Panc1 (cell line): Measurements from ENCODE around the gene CCDC107.

Experiments used
- POLR2AphosphoS5 ChIP-seq: IDR thresholded peaks from 2 replicates; pipeline ENCODE4 v1.6.1; 2012; ENCODE audit warnings: mild to moderate bottlenecking, low read depth, low read length, moderate library complexity
- TF ChIP-seq, protein P1 (sequence below): fragments of 450-650 bp; IDR thresholded peaks from 2 replicates; pipeline ENCODE4 v1.5.1; 2017; ENCODE audit warnings: mild to moderate bottlenecking

DNA sequence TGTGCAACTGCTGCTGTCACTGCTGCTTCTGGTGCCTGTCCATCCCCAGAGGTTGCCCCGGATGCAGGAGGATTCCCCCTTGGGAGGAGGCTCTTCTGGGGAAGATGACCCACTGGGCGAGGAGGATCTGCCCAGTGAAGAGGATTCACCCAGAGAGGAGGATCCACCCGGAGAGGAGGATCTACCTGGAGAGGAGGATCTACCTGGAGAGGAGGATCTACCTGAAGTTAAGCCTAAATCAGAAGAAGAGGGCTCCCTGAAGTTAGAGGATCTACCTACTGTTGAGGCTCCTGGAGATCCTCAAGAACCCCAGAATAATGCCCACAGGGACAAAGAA is 15.9 kb downstream of the CCDC107 start:
- TF ChIP-seq, protein P1, sequence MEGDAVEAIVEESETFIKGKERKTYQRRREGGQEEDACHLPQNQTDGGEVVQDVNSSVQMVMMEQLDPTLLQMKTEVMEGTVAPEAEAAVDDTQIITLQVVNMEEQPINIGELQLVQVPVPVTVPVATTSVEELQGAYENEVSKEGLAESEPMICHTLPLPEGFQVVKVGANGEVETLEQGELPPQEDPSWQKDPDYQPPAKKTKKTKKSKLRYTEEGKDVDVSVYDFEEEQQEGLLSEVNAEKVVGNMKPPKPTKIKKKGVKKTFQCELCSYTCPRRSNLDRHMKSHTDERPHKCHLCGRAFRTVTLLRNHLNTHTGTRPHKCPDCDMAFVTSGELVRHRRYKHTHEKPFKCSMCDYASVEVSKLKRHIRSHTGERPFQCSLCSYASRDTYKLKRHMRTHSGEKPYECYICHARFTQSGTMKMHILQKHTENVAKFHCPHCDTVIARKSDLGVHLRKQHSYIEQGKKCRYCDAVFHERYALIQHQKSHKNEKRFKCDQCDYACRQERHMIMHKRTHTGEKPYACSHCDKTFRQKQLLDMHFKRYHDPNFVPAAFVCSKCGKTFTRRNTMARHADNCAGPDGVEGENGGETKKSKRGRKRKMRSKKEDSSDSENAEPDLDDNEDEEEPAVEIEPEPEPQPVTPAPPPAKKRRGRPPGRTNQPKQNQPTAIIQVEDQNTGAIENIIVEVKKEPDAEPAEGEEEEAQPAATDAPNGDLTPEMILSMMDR, result no peak
- TF ChIP-seq POLR2AphosphoS5, result no peak
